ENCODE results near the gene BRAF. TPM values are rescaled to one million over a fixed set of nuclear protein-coding genes. Genes with fewer than 3 reads are reported as not detected.

The BRAF gene
- total and polyA plus RNA-seq, 11 donors: 6.7 to 33.5 (median 23.4) TPM

DNA sequence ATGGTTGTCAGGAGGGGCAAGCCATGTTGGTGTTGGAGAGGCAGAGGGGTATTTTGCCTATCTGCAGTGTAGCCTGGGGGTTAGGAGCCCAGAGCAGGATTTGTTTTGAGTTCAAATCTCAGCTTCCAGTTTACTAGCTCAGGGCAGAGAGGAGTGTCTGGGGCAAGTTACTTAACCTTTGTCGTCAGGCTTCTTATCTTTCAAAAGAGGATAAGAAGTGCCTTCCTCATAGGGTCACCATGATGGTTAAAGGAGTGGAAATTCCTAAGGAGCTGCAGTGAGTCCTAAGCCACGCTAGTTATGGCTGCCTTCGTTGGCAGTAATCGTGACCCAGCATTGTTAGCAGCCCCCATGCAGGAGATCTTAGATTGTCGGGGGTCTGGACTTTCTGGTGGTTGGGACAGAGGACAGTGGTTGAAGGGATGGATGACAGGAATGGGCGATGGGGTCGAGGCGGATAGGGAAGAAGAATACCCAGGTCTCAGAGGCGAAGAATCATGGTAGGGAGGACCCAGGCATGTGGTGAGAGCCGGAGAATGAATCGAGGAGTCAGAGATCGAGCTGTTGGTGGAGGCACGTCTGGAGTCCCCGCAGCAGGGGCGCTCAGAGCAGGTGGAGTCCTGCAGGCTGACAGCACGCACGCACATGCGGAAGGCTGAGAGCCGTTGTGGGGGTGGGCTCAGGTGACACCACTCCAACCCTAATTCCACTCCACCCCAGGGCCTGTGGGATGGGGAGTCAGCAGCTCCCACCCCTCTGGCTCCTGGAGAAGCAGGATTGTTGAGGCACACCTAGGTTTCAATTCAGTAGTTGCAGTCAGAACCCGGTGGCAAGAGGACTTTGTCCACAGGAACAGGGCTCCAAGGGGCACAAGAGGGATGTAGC lies 240.4 kb downstream of the BRAF start:
- DNase-seq: no peak
- 92 to 94% (median 93%) methylated on average over 20 of the region's 20 CpGs for WGBS, 4 donors
- no peak for ATAC-seq
- Histone ChIP-seq H3K27me3 (no peaks in the 10 kb centered on the region), H3K9me3 (no peaks in the 10 kb centered on the region), H3K27ac (no peak overlapping the region), H3K4me3 (no peak overlapping the region), H3K4me1 (no peaks in the 10 kb centered on the region), H3K36me3 (peaks cover 0 to 79% (median 52%) of the 10 kb centered on the region in 9 donors)
- TF ChIP-seq, protein P1, sequence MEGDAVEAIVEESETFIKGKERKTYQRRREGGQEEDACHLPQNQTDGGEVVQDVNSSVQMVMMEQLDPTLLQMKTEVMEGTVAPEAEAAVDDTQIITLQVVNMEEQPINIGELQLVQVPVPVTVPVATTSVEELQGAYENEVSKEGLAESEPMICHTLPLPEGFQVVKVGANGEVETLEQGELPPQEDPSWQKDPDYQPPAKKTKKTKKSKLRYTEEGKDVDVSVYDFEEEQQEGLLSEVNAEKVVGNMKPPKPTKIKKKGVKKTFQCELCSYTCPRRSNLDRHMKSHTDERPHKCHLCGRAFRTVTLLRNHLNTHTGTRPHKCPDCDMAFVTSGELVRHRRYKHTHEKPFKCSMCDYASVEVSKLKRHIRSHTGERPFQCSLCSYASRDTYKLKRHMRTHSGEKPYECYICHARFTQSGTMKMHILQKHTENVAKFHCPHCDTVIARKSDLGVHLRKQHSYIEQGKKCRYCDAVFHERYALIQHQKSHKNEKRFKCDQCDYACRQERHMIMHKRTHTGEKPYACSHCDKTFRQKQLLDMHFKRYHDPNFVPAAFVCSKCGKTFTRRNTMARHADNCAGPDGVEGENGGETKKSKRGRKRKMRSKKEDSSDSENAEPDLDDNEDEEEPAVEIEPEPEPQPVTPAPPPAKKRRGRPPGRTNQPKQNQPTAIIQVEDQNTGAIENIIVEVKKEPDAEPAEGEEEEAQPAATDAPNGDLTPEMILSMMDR (IDR thresholded peaks at IDR 0.05): no peak
- TF ChIP-seq POLR2A (IDR thresholded peaks at IDR 0.05): no peak
- intact Hi-C loops (cut with DNase I): loop anchor here in 1 of 10 donors (10.0 kb wide), 1 partner anchor 330 kb away; the partner anchor contains the start of gene MRPS33

GRCh38 chr7:140683657-140684056 lies 241.1 kb downstream of the BRAF start:
- H3K36me3 ChIP-seq: peaks cover 0 to 80% (median 49%) of the 10 kb centered on the region in 9 donors
- no peak overlapping the region for H3K27ac ChIP-seq
- H3K27me3 ChIP-seq: no peaks in the 10 kb centered on the region
- DNase-seq: no peak
- WGBS, 4 donors: 89 to 93% (median 90%) methylated on average over 3 of the region's 3 CpGs
- no peaks in the 10 kb centered on the region for H3K9me3 ChIP-seq
- H3K4me3 ChIP-seq: no peak overlapping the region
- intact Hi-C loops (cut with DNase I): loop anchor here in 1 of 10 donors (10.0 kb wide), 1 partner anchor 331 kb away; the partner anchor contains the start of gene MRPS33
- no peaks in the 10 kb centered on the region for H3K4me1 ChIP-seq
- TF ChIP-seq POLR2A (IDR thresholded peaks at IDR 0.05): no peak
- TF ChIP-seq, protein P1 (IDR thresholded peaks at IDR 0.05): no peak
- ATAC-seq: no peak

DNA sequence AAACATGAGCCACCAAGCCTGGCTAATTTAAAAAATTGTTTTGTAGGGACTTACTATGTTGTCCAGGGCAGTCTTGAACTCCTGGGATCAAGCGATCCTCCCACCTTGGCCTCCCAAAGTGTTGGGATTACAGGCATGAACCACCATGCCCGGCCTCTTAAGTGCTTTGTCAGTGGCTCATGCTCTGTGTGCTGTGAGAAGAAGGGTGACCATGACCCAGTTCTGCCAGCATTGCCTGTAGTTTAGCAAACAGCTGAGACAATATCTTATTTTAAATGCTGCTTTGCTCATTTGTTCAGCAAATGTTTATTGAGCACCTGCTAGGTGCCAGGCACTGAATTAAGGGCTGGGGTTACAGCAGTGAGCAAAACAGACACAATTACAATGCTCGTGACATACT lies 243.0 kb downstream of the BRAF start:
- intact Hi-C loops (cut with DNase I): loop anchor here in 1 of 10 donors (10.0 kb wide), 1 partner anchor 333 kb away; the partner anchor contains the start of gene MRPS33
- H3K36me3 ChIP-seq: peaks cover 0 to 69% (median 36%) of the 10 kb centered on the region in 9 donors
- DNase-seq: no peak
- no peak overlapping the region for H3K4me3 ChIP-seq
- H3K4me1 ChIP-seq: no peaks in the 10 kb centered on the region
- H3K27me3 ChIP-seq: no peaks in the 10 kb centered on the region
- H3K27ac ChIP-seq: no peak overlapping the region
- no peaks in the 10 kb centered on the region for H3K9me3 ChIP-seq
- no peak for TF ChIP-seq POLR2A (IDR thresholded peaks at IDR 0.05)
- TF ChIP-seq, protein P1 (IDR thresholded peaks at IDR 0.05): no peak
- WGBS, 4 donors: 93 to 98% (median 96%) methylated on average over 3 of the region's 3 CpGs
- ATAC-seq: no peak

- TF ChIP-seq, protein P1 (IDR thresholded peaks at IDR 0.05): no peak
- no peak for TF ChIP-seq POLR2A (IDR thresholded peaks at IDR 0.05)
- H3K4me1 ChIP-seq: peaks cover 0 to 8% (median 0%) of the 10 kb centered on the region in 12 donors
- no peak overlapping the region for H3K27ac ChIP-seq
- no peaks in the 10 kb centered on the region for H3K27me3 ChIP-seq
- no peaks in the 10 kb centered on the region for H3K9me3 ChIP-seq
- ATAC-seq (no peak), DNase-seq (no peak)
- 88 to 93% (median 92%) methylated on average over 7 of the region's 7 CpGs for WGBS, 4 donors
- H3K4me3 ChIP-seq: no peak overlapping the region
- intact Hi-C loops (cut with DNase I): loop anchor here in 1 of 10 donors (10.0 kb wide), 1 partner anchor 334 kb away; the partner anchor contains the start of gene MRPS33
- peaks cover 0 to 61% (median 36%) of the 10 kb centered on the region in 9 donors for H3K36me3 ChIP-seq
These were observed 243.8 kb downstream of the BRAF start for GRCh38 chr7:140680886-140681285.

Measured in heart left ventricle (tissue), 16 donors.